Lung (tissue), 12 donors: ENCODE measurements around the gene CHRM4. TPM values are rescaled to one million over a fixed set of nuclear protein-coding genes. Genes with fewer than 3 reads are reported as not detected.

ENCODE experiments used
- ATAC-seq: fragments of 200-7000 bp; cut with Tn5 transposase; one replicate; pipeline ENCODE4 v1.9.1; 2020; ENCODE audit warnings: moderate number of reproducible peaks; ENCODE audit not compliant: insufficient read depth, low FRiP score
- DNase-seq, 3 donors: peaks; one replicate each; pipeline ENCODE4 v3.0.0-alpha.2; 2013 to 2017
- H3K27ac ChIP-seq, 2 donors: one replicate each; pipeline ENCODE4 v1.5.1; 2013; ENCODE audit warnings: mild to moderate bottlenecking in 2 of 2, moderate library complexity in 2 of 2, control low read depth in 1 of 2, inconsistent platforms in 1 of 2, low read depth in 1 of 2, low read length in 1 of 2
- H3K27me3 ChIP-seq, 3 donors: one replicate each; pipeline ENCODE4 v1.5.1; 2013; ENCODE audit warnings: low read length in 2 of 3; ENCODE audit not compliant: control insufficient read depth in 3 of 3, insufficient read depth in 3 of 3
- H3K36me3 ChIP-seq, 4 donors: one replicate each; pipeline ENCODE4 v1.5.1; 2013; ENCODE audit warnings: low read length in 4 of 4, mild to moderate bottlenecking in 1 of 4, moderate library complexity in 1 of 4; ENCODE audit not compliant: control insufficient read depth in 4 of 4, insufficient read depth in 4 of 4
- H3K4me1 ChIP-seq, 5 donors: one replicate each; pipeline ENCODE4 v1.5.1; 2013; ENCODE audit warnings: low read length in 5 of 5, mild to moderate bottlenecking in 2 of 5, moderate library complexity in 1 of 5; ENCODE audit not compliant: control insufficient read depth in 5 of 5, insufficient read depth in 5 of 5
- H3K4me3 ChIP-seq: one replicate; pipeline ENCODE4 v1.5.1; 2013; ENCODE audit warnings: mild to moderate bottlenecking, control low read depth, moderate library complexity
- H3K9ac ChIP-seq, 2 donors: one replicate each; pipeline ENCODE4 v1.5.1; 2013; ENCODE audit warnings: low read length in 2 of 2, control low read depth in 1 of 2; ENCODE audit not compliant: insufficient read depth in 1 of 2
- H3K9me3 ChIP-seq, 4 donors: one replicate each; pipeline ENCODE4 v1.5.1; 2013; ENCODE audit warnings: low read length in 3 of 4, mild to moderate bottlenecking in 1 of 4, moderate library complexity in 1 of 4; ENCODE audit not compliant: control insufficient read depth in 4 of 4, insufficient read depth in 3 of 4
- CTCF ChIP-seq: IDR thresholded peaks from 2 replicates; pipeline ENCODE4 v1.5.1; 2012; ENCODE audit warnings: mild to moderate bottlenecking; ENCODE audit errors: control extremely low read depth, extremely low read depth
- WGBS, 2 donors: extraction: QIAGEN DNeasy Blood & Tissue Kit; methylation state at CpG; one replicate each; pipeline ENCODE4 v1.1.7; 2013; 5-methylcytosine and 5-hydroxymethylcytosine counted together
- polyA plus RNA-seq, 2 donors: library from polyadenylated mRNA; stranded (reverse); fragments of 200-250 nt; gene quantifications; one replicate each; pipeline ENCODE4 v1.2.1, GENCODE V29; 2013
- total RNA-seq, 2 donors: library from RNA; depleted of rRNA in 1 of 2; stranded (reverse); fragments of >200 nt in 1 of 2; gene quantifications; one replicate each; pipeline ENCODE4 v1.2.1, GENCODE V29; 2014 to 2021
- donor health status: control.
- donor health status: control.
- donor health status: Bipolar disorder and iron deficiency.
- donor health status: healthy.
- donor health status: DM: yes; HTN: yes; CAD: no.

CHRM4 gene
- total and polyA plus RNA-seq, 4 donors = 0.05 to 0.28 (median 0.10) TPM; not detected in 1

- DNase-seq = peak in 1 of 3 donors; percentile 27
- Histone ChIP-seq H3K4me1 (peaks cover 0 to 5% (median 0%) of the 10 kb centered on the region in 5 donors), H3K27me3 (no peaks in the 10 kb centered on the region), H3K9me3 (no peaks in the 10 kb centered on the region), H3K27ac (no peak overlapping the region), H3K36me3 (peaks cover 0 to 19% (median 11%) of the 10 kb centered on the region in 4 donors), H3K9ac (no peak overlapping the region), H3K4me3 (no peak overlapping the region)
- 88 to 95% methylated on average over 8 of the region's 8 CpGs for WGBS, 2 donors
- ATAC-seq = no peak
- TF ChIP-seq CTCF = no peak
Measured at GRCh38 chr11:46421257-46421880, 29.8 kb upstream of the CHRM4 start.

GRCh38 chr11:46420513-46420912 lies 28.9 kb upstream of the CHRM4 start:
- WGBS, 2 donors = 98 to 100% methylated on average over 1 of the region's 1 CpG
- H3K9ac ChIP-seq = no peak overlapping the region
- H3K27ac ChIP-seq = no peak overlapping the region
- no peak for TF ChIP-seq CTCF
- H3K9me3 ChIP-seq = no peaks in the 10 kb centered on the region
- no peak overlapping the region for H3K4me3 ChIP-seq
- peaks cover 0 to 5% (median 0%) of the 10 kb centered on the region in 5 donors for H3K4me1 ChIP-seq
- no peak for DNase-seq
- ATAC-seq = no peak
- H3K27me3 ChIP-seq = no peaks in the 10 kb centered on the region
- H3K36me3 ChIP-seq = peaks cover 0 to 26% (median 17%) of the 10 kb centered on the region in 4 donors

GRCh38 chr11:46418751-46419150 lies 27.2 kb upstream of the CHRM4 start:
- DNase-seq (no peak), ATAC-seq (no peak)
- H3K36me3 ChIP-seq = peaks cover 9 to 40% (median 19%) of the 10 kb centered on the region in 4 donors
- no peak overlapping the region for H3K9ac ChIP-seq
- no peak for TF ChIP-seq CTCF
- no peak overlapping the region for H3K27ac ChIP-seq
- H3K4me1 ChIP-seq = peaks cover 0 to 5% (median 0%) of the 10 kb centered on the region in 5 donors
- WGBS, 2 donors = 97% methylated on average over 5 of the region's 5 CpGs
- no peak overlapping the region for H3K4me3 ChIP-seq
- H3K27me3 ChIP-seq = no peaks in the 10 kb centered on the region
- H3K9me3 ChIP-seq = no peaks in the 10 kb centered on the region
